HEK293 (cell line): ENCODE results near the gene ARHGAP21.

Experiments
- EGR2 ChIP-seq: fragments of 450-650 bp; formaldehyde crosslinking; IDR thresholded peaks from 2 replicates; pipeline ENCODE4 v1.5.1; 2016; ENCODE audit warnings: low read depth, missing biosample characterization, missing genetic modification characterization
- GLI4 ChIP-seq: fragments of 450-650 bp; formaldehyde crosslinking; IDR thresholded peaks from 2 replicates; pipeline ENCODE4 v1.5.1; 2016; ENCODE audit warnings: missing biosample characterization, missing genetic modification characterization
- SP2 ChIP-seq: fragments of 450-650 bp; formaldehyde crosslinking; IDR thresholded peaks from 2 replicates; pipeline ENCODE4 v1.5.1; 2016; ENCODE audit warnings: missing biosample characterization, missing genetic modification characterization
- ZBTB48 ChIP-seq: fragments of 450-650 bp; formaldehyde crosslinking; IDR thresholded peaks from 2 replicates; pipeline ENCODE4 v1.5.1; 2016; ENCODE audit warnings: missing biosample characterization, missing genetic modification characterization
- ZFP3 ChIP-seq: fragments of 450-650 bp; formaldehyde crosslinking; IDR thresholded peaks from 2 replicates; pipeline ENCODE4 v1.5.1; 2016; ENCODE audit warnings: low read depth, missing biosample characterization, missing genetic modification characterization
- ZNF155 ChIP-seq: fragments of 450-650 bp; formaldehyde crosslinking; IDR thresholded peaks from 2 replicates; pipeline ENCODE4 v1.5.1; 2016; ENCODE audit warnings: missing biosample characterization, missing genetic modification characterization
- ZNF302 ChIP-seq: fragments of 450-650 bp; formaldehyde crosslinking; IDR thresholded peaks from 2 replicates; pipeline ENCODE4 v1.5.1; 2016; ENCODE audit warnings: missing biosample characterization, missing genetic modification characterization, low read depth
- ZNF354C ChIP-seq: fragments of 450-650 bp; formaldehyde crosslinking; IDR thresholded peaks from 2 replicates; pipeline ENCODE4 v1.5.1; 2016; ENCODE audit warnings: missing biosample characterization, missing genetic modification characterization, low read depth, borderline replicate concordance
- ZNF366 ChIP-seq: fragments of 450-650 bp; formaldehyde crosslinking; conservative IDR thresholded peaks from 2 replicates; pipeline ENCODE4 v1.5.1; 2016; ENCODE audit warnings: missing biosample characterization, missing genetic modification characterization
- ZNF529 ChIP-seq: fragments of 450-650 bp; formaldehyde crosslinking; IDR thresholded peaks from 2 replicates; pipeline ENCODE4 v1.5.1; 2017; ENCODE audit warnings: missing genetic modification characterization, missing biosample characterization; ENCODE audit not compliant: insufficient replicate concordance
- ZNF560 ChIP-seq: fragments of 450-650 bp; formaldehyde crosslinking; IDR thresholded peaks from 2 replicates; pipeline ENCODE4 v1.5.1; 2017; ENCODE audit warnings: missing biosample characterization, missing genetic modification characterization, borderline replicate concordance
- ZNF639 ChIP-seq: fragments of 450-650 bp; formaldehyde crosslinking; IDR thresholded peaks from 2 replicates; pipeline ENCODE4 v1.5.1; 2016; ENCODE audit warnings: missing biosample characterization, missing genetic modification characterization
- ZNF654 ChIP-seq: fragments of 450-650 bp; formaldehyde crosslinking; IDR thresholded peaks from 2 replicates; pipeline ENCODE4 v1.5.1; 2016; ENCODE audit warnings: low read depth, missing biosample characterization, missing genetic modification characterization
- ZNF658 ChIP-seq: fragments of 450-650 bp; formaldehyde crosslinking; IDR thresholded peaks from 2 replicates; pipeline ENCODE4; 2016; ENCODE audit warnings: missing biosample characterization, missing genetic modification characterization
- ZNF660 ChIP-seq: fragments of 450-650 bp; IDR thresholded peaks from 2 replicates; pipeline ENCODE4 v1.5.1; 2018; ENCODE audit warnings: missing biosample characterization, mild to moderate bottlenecking, missing genetic modification characterization
- ZNF830 ChIP-seq: fragments of 450-650 bp; IDR thresholded peaks from 2 replicates; pipeline ENCODE4 v1.5.0; 2018; ENCODE audit warnings: missing biosample characterization, missing genetic modification characterization, low read depth, mild to moderate bottlenecking, moderate library complexity
- ZSCAN18 ChIP-seq: fragments of 450-650 bp; formaldehyde crosslinking; IDR thresholded peaks from 2 replicates; pipeline ENCODE4 v1.5.1; 2016; ENCODE audit warnings: missing biosample characterization, missing genetic modification characterization
- ZSCAN30 ChIP-seq: fragments of 450-650 bp; IDR thresholded peaks from 2 replicates; pipeline ENCODE4 v1.5.1; 2018; ENCODE audit warnings: missing biosample characterization, mild to moderate bottlenecking, missing genetic modification characterization, moderate library complexity
- TF ChIP-seq, protein P1 (sequence below): fragments of 450-650 bp; formaldehyde crosslinking; IDR thresholded peaks from 2 replicates; pipeline ENCODE4 v1.5.1; 2016; ENCODE audit warnings: missing biosample characterization, missing genetic modification characterization
- TF ChIP-seq, protein P2 (sequence below): fragments of 450-650 bp; formaldehyde crosslinking; IDR thresholded peaks from 2 replicates; pipeline ENCODE4 v1.5.1; 2016; ENCODE audit warnings: missing biosample characterization, missing genetic modification characterization
- TF ChIP-seq, protein P3 (sequence below): fragments of 450-650 bp; formaldehyde crosslinking; IDR thresholded peaks from 2 replicates; pipeline ENCODE4 v1.5.1; 2016; ENCODE audit warnings: missing biosample characterization, missing genetic modification characterization
- TF ChIP-seq, protein P4 (sequence below): IDR thresholded peaks from 2 replicates; pipeline ENCODE4 v1.6.1; 2011; ENCODE audit warnings: mild to moderate bottlenecking, low read depth, low read length, borderline replicate concordance

The ARHGAP21 gene

GRCh38 chr10:24642921-24643678 is 80.6 kb downstream of the ARHGAP21 start (continued):
- TF ChIP-seq, protein P1, sequence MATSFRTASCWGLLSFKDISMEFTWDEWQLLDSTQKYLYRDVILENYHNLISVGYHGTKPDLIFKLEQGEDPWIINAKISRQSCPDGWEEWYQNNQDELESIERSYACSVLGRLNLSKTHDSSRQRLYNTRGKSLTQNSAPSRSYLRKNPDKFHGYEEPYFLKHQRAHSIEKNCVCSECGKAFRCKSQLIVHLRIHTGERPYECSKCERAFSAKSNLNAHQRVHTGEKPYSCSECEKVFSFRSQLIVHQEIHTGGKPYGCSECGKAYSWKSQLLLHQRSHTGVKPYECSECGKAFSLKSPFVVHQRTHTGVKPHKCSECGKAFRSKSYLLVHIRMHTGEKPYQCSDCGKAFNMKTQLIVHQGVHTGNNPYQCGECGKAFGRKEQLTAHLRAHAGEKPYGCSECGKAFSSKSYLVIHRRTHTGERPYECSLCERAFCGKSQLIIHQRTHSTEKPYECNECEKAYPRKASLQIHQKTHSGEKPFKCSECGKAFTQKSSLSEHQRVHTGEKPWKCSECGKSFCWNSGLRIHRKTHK (tag by site-specific recombination) = no peak
- TF ChIP-seq ZNF155 (tag by site-specific recombination) (no peak), ZNF830 (no peak), ZBTB48 (no peak), ZSCAN30 (tag by site-specific recombination) (peak; percentile 49; the same call in 1 of the 2 replicates), EGR2 (tag by site-specific recombination) (no peak), ZNF560 (tag by site-specific recombination) (no peak), ZNF639 (tag by site-specific recombination) (no peak), ZSCAN18 (tag by site-specific recombination) (no peak), ZNF302 (tag by site-specific recombination) (no peak), ZNF658 (tag by site-specific recombination) (no peak), ZNF366 (peak; percentile 49; the same call in 1 of the 2 replicates), ZNF654 (peak; percentile 91), ZNF354C (tag by site-specific recombination) (no peak), ZNF529 (tag by site-specific recombination) (no peak), SP2 (tag by site-specific recombination) (no peak), GLI4 (tag by site-specific recombination) (no peak), ZFP3 (tag by site-specific recombination) (peak; percentile 61), ZNF660 (tag by site-specific recombination) (peak; percentile 79; the same call in 1 of the 2 replicates)
- TF ChIP-seq, protein P2, sequence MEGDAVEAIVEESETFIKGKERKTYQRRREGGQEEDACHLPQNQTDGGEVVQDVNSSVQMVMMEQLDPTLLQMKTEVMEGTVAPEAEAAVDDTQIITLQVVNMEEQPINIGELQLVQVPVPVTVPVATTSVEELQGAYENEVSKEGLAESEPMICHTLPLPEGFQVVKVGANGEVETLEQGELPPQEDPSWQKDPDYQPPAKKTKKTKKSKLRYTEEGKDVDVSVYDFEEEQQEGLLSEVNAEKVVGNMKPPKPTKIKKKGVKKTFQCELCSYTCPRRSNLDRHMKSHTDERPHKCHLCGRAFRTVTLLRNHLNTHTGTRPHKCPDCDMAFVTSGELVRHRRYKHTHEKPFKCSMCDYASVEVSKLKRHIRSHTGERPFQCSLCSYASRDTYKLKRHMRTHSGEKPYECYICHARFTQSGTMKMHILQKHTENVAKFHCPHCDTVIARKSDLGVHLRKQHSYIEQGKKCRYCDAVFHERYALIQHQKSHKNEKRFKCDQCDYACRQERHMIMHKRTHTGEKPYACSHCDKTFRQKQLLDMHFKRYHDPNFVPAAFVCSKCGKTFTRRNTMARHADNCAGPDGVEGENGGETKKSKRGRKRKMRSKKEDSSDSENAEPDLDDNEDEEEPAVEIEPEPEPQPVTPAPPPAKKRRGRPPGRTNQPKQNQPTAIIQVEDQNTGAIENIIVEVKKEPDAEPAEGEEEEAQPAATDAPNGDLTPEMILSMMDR (tag by site-specific recombination) = peak; percentile 31; the same call in 1 of the 2 replicates
- TF ChIP-seq, protein P3, sequence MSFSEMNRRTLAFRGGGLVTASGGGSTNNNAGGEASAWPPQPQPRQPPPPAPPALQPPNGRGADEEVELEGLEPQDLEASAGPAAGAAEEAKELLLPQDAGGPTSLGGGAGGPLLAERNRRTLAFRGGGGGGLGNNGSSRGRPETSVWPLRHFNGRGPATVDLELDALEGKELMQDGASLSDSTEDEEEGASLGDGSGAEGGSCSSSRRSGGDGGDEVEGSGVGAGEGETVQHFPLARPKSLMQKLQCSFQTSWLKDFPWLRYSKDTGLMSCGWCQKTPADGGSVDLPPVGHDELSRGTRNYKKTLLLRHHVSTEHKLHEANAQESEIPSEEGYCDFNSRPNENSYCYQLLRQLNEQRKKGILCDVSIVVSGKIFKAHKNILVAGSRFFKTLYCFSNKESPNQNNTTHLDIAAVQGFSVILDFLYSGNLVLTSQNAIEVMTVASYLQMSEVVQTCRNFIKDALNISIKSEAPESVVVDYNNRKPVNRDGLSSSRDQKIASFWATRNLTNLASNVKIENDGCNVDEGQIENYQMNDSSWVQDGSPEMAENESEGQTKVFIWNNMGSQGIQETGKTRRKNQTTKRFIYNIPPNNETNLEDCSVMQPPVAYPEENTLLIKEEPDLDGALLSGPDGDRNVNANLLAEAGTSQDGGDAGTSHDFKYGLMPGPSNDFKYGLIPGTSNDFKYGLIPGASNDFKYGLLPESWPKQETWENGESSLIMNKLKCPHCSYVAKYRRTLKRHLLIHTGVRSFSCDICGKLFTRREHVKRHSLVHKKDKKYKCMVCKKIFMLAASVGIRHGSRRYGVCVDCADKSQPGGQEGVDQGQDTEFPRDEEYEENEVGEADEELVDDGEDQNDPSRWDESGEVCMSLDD (tag by site-specific recombination) = no peak
- TF ChIP-seq, protein P4, sequence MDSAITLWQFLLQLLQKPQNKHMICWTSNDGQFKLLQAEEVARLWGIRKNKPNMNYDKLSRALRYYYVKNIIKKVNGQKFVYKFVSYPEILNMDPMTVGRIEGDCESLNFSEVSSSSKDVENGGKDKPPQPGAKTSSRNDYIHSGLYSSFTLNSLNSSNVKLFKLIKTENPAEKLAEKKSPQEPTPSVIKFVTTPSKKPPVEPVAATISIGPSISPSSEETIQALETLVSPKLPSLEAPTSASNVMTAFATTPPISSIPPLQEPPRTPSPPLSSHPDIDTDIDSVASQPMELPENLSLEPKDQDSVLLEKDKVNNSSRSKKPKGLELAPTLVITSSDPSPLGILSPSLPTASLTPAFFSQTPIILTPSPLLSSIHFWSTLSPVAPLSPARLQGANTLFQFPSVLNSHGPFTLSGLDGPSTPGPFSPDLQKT = no peak
